GM10266 (cell line): ENCODE results near the gene DARS1.
A peak's percentile ranks its signal among the peaks of the same experiment; 100 is the strongest.
"Not testable (repeated sequence)": the region's sequence is repeated elsewhere in the genome, so short reads cannot be mapped to it uniquely, and the experiment has no call there.

Source experiments
- DNase-seq: peaks from one replicate; pipeline ENCODE4 v3.0.0; 2012; ENCODE audit errors: extremely low spot score
- TF ChIP-seq, protein P1 (sequence below): IDR thresholded peaks from 2 replicates; pipeline ENCODE4 v1.5.1; 2012; ENCODE audit warnings: mild to moderate bottlenecking, low read depth; ENCODE audit not compliant: control insufficient read depth, insufficient read depth; ENCODE audit errors: missing control alignments

DARS1 gene

DNA sequence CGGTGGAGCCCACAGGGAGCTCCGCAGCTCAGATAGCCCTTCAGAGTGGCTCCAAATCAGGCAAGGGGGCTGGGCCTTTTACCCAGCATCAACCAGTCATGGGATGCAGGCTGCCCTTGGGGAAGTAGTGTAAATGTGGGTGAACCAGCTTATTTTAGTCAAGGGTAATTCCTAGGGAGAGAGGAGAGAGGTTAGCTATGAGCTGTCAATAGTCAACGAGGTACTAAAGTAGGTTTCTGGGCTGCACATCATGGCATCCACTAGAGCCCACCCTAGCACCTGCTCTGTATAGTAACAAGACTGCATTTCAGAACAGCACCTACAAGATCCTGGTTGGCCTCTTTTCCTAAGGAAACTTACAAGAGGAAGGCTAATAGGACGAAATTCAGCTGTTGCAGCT, 99.7 kb downstream of the DARS1 start:
- TF ChIP-seq, protein P1, sequence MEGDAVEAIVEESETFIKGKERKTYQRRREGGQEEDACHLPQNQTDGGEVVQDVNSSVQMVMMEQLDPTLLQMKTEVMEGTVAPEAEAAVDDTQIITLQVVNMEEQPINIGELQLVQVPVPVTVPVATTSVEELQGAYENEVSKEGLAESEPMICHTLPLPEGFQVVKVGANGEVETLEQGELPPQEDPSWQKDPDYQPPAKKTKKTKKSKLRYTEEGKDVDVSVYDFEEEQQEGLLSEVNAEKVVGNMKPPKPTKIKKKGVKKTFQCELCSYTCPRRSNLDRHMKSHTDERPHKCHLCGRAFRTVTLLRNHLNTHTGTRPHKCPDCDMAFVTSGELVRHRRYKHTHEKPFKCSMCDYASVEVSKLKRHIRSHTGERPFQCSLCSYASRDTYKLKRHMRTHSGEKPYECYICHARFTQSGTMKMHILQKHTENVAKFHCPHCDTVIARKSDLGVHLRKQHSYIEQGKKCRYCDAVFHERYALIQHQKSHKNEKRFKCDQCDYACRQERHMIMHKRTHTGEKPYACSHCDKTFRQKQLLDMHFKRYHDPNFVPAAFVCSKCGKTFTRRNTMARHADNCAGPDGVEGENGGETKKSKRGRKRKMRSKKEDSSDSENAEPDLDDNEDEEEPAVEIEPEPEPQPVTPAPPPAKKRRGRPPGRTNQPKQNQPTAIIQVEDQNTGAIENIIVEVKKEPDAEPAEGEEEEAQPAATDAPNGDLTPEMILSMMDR = no peak
- no peak for DNase-seq

DNA sequence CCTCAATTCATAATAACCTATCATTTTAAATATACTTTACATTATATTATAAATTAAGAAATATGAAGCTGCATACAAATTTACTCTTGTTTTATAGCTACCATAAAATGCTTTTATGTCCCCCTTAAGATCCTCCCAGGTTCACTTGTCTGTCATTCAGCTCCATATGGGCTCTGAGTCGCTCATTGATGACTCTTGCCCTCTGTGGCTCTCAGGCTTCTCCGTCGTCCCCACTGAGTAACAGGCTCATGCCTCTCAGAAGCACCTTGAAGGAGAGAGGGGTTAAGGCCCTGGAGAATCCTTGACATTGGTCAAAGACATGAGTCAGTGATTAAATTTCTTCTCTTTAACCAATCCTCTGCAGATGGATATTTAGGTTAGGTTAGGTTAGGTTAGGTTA, 103.0 kb downstream of the DARS1 start:
- no peak for DNase-seq
- TF ChIP-seq, protein P1 = no peak

DNA sequence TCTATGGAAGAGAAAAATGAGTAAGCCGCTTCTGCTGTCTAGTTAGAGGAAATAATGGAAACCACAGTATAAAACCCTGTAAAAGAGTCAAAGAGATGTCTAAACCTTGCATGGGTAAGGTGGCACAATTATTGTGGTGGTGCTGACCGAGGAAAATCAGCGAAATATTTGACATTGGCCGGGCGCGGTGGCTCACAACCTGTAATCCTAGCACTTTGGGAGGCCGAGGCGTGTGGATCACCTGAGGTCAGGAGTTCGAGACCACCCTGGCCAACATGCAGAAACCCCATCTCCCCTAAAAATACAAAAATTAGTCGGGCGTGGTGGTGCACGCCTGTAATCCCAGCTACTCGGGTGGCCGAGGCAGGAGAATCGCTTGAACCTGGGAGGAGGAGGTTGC, 108.7 kb downstream of the DARS1 start:
- not testable (repeated sequence) for DNase-seq

DNA sequence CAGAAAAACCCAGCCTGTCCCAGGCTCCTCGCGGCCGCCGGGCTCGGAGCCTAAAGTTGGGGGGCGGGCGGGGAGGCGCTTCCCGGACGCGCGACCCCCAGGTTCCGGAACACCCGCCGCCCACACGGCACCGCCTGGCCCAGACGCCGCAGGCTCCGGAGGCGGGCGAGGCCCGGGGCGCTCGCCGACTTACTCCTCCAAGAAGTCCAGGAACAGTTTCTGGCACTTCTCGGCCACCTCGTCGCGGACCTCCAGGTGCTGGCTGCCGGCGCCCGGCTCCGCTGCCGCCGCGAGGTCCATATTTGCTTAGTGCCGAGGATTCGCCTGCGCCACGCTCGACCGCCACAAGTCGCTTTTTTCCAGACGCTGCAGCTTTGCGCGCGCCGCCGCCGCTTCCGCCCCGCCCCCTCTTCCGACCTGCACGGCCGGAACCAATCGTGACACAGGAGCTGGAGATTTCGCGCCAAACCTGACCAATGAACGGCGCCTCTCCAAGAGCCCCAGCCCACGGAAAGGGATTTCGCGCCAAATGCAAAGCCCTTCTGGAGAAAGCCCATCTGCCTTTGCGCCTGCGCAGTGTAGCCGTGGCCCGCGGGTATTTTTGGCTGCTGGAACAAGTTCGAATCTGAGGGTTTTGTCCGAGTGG, 109.2 kb downstream of the DARS1 start, which contains the start of gene MCM6:
TSS of gene MCM6 (minus strand) at position 378 of the 646 bp plus-strand sequence. CDS start at position 300, 78 bp downstream.
- TF ChIP-seq, protein P1 = no peak
- peak; percentile 96 for DNase-seq

DNA sequence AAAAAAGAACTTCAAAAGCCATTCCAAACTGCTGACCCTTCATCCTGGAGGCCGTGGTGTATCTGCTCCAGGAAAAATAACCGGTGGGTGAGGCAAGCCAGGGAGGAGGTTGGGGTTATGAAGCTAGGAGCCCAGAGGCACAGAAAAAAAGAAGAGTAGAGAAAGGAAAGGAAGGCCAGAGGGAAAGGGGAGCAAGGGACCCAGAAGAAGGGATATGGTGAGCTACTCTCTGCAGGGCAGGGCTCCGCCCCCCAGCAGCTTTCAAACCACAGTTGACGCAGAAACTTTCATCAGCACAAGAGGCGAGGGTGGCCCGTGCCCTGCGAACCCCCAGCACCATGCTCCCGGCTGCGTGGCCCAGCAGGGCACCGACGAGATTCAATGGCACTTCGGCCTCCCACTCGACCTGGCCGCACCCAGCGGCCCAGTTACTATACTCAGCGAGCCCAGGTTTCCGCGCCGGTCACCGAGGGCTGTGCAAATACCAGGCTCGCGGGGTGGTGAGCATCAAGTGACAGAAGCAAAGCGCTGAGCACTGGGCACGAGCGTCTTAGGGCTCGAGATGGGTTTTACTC, 109.8 kb downstream of the DARS1 start:
- TF ChIP-seq, protein P1 = no peak
- peak; percentile 73 for DNase-seq

DNA sequence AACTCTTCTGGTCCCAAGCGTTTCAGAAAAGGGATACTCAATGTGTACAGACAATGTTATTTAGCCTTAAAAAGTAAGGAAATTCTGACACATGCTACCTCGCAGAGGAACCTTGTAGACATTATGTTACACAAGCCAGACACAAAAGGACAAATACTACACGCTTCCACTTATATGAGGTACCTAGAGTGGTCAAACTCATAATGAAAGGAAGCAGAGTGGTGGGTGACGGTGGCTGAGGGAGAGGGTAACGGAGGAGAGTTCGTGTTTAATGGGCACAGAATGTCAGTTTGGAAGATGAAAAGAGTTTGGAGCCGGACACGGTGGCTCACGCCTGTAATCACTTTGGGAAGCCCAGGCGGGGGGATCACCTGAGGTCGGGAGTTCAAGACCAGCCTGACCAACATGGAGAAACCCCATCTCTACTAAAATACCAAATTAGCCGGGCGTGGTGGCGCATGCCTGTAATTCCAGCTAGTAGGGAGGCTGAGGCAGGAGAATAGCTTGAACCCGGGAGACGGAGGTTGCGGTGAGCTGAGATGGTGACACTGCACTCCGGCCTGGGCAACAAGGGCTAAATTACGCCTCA, 110.6 kb downstream of the DARS1 start:
- no peak for DNase-seq
- TF ChIP-seq, protein P1 = no peak

DNA sequence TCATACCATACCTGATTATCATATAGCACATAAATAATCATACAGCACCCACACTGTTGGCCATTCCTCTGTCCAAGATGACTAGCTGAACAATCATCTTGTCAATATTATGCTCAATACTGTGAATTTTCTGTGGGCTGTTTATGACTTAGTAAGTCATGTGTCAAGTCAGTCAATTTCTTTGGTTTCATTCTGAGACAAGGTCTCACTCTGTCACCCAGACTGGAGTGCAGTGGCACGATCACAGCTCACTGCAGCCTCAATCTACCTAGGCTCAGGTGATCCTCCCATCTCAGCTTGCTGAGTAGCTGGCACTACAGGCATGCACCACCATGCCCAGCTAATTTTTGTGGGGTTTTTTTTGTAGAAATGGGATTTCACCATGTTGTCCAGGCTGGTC, 114.9 kb downstream of the DARS1 start:
- no peak for DNase-seq
- TF ChIP-seq, protein P1 = no peak
